ENCODE data around the gene NR2E3. TPM values are rescaled to one million over a fixed set of nuclear protein-coding genes. Genes with fewer than 3 reads are reported as not detected.

The NR2E3 gene
- total and polyA plus RNA-seq, 2 of the 13 experiments (the other 11 are each of a cell fraction or from before 2014, with no cell fraction given), result not detected

DNA sequence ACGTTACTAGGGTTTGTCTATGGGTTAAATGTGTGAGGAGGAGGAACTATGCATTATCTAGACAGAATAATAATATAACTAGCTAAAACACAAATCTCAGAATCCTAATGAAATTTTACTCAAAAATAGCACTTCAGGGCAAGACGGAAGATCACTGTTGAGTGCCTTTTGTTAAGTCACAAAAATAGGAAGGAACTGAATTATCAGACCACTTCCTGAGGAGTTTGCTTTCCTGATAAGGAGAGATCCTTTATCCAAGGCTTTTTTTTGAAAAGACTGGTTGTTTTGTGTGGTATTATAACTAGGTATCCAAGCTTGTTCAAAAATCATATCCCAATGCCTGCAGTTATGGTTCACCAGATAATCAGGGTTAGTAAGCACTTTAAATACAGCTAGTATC lies 34.6 kb downstream of the NR2E3 start:
- Histone ChIP-seq H3K36me3 (replicated peaks in 1 of 2; ENCODE audit: control insufficient read depth in 1 of 2, insufficient read depth in 2 of 2, low read length in 2 of 2) (peaks cover 0 to 3% of the 10 kb centered on the region in 2 experiments; a peak in 1 of 5 replicates), H3K27me3 (ENCODE audit: control insufficient read depth in 1 of 2, insufficient read depth in 2 of 2, low read length in 2 of 2) (no peaks in the 10 kb centered on the region; a peak in 1 of 5 replicates), H3K4me3 (replicated peaks in 1 of 3; ENCODE audit: insufficient read depth in 1 of 3, low read depth in 2 of 3, low read length in 3 of 3) (no peak overlapping the region), H3K27ac (ENCODE audit: extremely low read length, insufficient read depth, low read length) (no peak overlapping the region), H3K4me1 (ENCODE audit: insufficient read depth, low read length) (no peaks in the 10 kb centered on the region), H2AFZ (ENCODE audit: low read length) (no peak overlapping the region), H3K9me3 (ENCODE audit: low read length) (no peaks in the 10 kb centered on the region), H3K79me2 (ENCODE audit: insufficient read depth, low read length) (no peaks in the 10 kb centered on the region), H3K9ac (ENCODE audit: insufficient read depth, low read depth, low read length) (no peak overlapping the region), H3K4me2 (ENCODE audit: low read depth, low read length) (no peak overlapping the region), H4K20me1 (ENCODE audit: insufficient read depth, low read length) (no peaks in the 10 kb centered on the region)
- FAIRE-seq, result no peak
- CTCF ChIA-PET (ENCODE audit: low intra/inter-chr PET ratio, low total read pairs), result no interaction called here
- WGBS (ENCODE audit: low lambda C conversion rate), result 98% methylated on average over 2 of the region's 2 CpGs
- ATAC-seq, result no peak
- in situ Hi-C loops (cut with HindIII; ENCODE audit: extremely low pct_ligation_motif_present, low pct_unique_long_range_greater_than_20kb), result no loop called here
- BruUV-seq (replicated peaks), result no TSS peak
- intact Hi-C loops (cut with micrococcal nuclease; ENCODE audit: unreplicated experiment), result no loop called here
- POLR2A ChIA-PET, result no interaction called here
- DNase-seq (ENCODE audit: low spot score), result no peak
- TF ChIP-seq, protein P1, sequence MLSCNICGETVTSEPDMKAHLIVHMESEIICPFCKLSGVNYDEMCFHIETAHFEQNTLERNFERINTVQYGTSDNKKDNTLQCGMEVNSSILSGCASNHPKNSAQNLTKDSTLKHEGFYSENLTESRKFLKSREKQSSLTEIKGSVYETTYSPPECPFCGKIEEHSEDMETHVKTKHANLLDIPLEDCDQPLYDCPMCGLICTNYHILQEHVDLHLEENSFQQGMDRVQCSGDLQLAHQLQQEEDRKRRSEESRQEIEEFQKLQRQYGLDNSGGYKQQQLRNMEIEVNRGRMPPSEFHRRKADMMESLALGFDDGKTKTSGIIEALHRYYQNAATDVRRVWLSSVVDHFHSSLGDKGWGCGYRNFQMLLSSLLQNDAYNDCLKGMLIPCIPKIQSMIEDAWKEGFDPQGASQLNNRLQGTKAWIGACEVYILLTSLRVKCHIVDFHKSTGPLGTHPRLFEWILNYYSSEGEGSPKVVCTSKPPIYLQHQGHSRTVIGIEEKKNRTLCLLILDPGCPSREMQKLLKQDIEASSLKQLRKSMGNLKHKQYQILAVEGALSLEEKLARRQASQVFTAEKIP (CRISPR knock-in tag; IDR thresholded peaks at IDR 0.05; ENCODE audit: borderline replicate concordance), result no peak
- no peak for TF ChIP-seq SPEN (CRISPR knock-in tag; IDR thresholded peaks at IDR 0.05; ENCODE audit: low read depth)
- TF ChIP-seq, protein P2, sequence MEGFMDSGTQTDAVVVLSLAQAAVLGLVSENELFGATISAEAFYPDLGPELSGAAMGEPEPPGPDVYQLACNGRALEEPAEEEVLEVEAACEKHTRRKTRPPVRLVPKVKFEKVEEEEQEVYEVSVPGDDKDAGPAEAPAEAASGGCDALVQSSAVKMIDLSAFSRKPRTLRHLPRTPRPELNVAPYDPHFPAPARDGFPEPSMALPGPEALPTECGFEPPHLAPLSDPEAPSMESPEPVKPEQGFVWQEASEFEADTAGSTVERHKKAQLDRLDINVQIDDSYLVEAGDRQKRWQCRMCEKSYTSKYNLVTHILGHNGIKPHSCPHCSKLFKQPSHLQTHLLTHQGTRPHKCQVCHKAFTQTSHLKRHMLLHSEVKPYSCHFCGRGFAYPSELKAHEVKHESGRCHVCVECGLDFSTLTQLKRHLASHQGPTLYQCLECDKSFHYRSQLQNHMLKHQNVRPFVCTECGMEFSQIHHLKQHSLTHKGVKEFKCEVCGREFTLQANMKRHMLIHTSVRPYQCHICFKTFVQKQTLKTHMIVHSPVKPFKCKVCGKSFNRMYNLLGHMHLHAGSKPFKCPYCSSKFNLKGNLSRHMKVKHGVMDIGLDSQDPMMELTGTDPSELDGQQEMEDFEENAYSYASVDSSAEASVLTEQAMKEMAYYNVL (CRISPR knock-in tag; IDR thresholded peaks at IDR 0.05; ENCODE audit: borderline replicate concordance), result no peak
- TF ChIP-seq ZNF446 (CRISPR knock-in tag; IDR thresholded peaks at IDR 0.05), result no peak
- TF ChIP-seq, protein P3, sequence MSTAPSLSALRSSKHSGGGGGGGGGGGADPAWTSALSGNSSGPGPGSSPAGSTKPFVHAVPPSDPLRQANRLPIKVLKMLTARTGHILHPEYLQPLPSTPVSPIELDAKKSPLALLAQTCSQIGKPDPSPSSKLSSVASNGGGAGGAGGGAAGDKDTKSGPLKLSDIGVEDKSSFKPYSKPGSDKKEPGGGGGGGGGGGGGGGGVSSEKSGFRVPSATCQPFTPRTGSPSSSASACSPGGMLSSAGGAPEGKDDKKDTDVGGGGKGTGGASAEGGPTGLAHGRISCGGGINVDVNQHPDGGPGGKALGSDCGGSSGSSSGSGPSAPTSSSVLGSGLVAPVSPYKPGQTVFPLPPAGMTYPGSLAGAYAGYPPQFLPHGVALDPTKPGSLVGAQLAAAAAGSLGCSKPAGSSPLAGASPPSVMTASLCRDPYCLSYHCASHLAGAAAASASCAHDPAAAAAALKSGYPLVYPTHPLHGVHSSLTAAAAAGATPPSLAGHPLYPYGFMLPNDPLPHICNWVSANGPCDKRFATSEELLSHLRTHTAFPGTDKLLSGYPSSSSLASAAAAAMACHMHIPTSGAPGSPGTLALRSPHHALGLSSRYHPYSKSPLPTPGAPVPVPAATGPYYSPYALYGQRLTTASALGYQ (CRISPR knock-in tag; IDR thresholded peaks at IDR 0.05), result no peak
- TF ChIP-seq XBP1 (CRISPR knock-in tag; IDR thresholded peaks at IDR 0.05), result no peak
- TF ChIP-seq, protein P4, sequence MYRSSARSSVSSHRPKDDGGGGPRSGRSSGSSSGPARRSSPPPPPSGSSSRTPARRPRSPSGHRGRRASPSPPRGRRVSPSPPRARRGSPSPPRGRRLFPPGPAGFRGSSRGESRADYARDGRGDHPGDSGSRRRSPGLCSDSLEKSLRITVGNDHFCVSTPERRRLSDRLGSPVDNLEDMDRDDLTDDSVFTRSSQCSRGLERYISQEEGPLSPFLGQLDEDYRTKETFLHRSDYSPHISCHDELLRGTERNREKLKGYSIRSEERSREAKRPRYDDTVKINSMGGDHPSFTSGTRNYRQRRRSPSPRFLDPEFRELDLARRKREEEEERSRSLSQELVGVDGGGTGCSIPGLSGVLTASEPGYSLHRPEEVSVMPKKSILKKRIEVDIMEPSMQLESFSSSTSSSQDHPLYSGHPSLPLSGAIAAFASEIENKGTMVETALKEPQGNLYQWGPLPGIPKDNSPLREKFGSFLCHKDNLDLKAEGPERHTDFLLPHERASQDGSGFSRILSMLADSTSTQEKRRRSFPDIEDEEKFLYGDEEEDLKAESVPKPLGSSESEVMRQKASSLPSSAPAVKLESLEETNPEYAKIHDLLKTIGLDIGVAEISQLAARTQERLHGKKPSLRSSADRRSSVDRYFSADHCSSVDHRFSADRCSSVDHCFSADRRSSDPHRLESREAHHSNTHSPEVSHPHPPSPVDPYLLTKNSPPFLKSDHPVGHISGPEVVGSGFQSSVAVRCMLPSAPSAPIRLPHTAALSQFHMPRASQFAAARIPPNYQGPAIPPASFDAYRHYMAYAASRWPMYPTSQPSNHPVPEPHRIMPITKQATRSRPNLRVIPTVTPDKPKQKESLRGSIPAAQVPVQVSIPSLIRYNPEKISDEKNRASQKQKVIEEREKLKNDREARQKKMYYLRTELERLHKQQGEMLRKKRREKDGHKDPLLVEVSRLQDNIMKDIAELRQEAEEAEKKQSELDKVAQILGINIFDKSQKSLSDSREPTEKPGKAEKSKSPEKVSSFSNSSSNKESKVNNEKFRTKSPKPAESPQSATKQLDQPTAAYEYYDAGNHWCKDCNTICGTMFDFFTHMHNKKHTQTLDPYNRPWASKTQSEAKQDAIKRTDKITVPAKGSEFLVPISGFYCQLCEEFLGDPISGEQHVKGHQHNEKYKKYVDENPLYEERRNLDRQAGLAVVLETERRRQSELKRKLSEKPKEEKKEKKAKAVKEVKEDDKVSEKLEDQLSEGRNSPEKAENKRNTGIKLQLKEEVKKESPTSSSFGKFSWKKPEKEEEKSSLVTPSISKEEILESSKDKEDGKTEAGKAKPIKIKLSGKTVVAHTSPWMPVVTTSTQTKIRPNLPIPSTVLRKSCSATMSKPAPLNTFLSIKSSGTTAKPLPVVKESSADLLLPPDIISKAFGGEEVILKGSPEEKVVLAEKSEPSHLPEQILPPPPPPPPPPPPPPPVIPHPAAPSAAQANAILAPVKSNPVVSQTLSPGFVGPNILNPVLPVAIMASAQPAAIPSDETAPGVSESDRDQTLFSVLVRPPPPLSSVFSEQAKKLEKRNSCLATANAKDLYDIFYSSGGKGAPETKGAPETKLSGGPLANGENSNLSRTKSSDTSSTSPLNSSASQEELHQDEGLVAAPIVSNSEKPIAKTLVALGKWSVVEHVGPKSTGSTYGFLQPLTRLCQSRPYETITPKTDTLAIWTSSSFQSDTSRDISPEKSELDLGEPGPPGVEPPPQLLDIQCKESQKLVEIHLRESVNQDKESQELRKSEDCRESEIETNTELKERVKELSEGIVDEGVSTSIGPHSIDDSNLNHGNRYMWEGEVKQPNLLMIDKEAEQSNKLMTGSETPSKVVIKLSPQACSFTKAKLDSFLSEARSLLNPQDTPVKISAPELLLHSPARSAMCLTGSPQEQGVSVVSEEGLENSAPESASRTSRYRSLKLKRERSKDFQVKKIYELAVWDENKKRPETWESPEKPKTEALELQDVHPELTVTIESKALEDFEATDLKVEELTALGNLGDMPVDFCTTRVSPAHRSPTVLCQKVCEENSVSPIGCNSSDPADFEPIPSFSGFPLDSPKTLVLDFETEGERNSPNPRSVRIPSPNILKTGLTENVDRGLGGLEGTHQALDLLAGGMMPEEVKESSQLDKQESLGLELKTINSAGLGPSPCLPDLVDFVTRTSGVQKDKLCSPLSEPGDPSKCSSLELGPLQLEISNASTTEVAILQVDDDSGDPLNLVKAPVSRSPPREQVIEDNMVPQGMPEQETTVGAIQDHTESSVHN (CRISPR knock-in tag; IDR thresholded peaks at IDR 0.05), result no peak
- no peak for TF ChIP-seq ZNF432 (CRISPR knock-in tag; IDR thresholded peaks at IDR 0.05; ENCODE audit: borderline replicate concordance)

Measured in HepG2 (cell line).